SK-N-SH (cell line): ENCODE results near the gene FAM180B. TPM values are rescaled to one million over a fixed set of nuclear protein-coding genes. Genes with fewer than 3 reads are reported as not detected.

Experiments used
- CTCF ChIA-PET: fragments of 300-600, 350-600 bp; formaldehyde crosslinking; extraction: SDS; loops from one replicate; lab custom pipeline; 2021; lab: Yijun Ruan, JAX
- POLR2A ChIA-PET: fragments of 350-600 bp; sonication (Branson Sonifier 250); formaldehyde crosslinking; extraction: SDS; loops from one replicate; lab custom pipeline; 2020; ENCODE audit warnings: antibody characterized with exemption, inconsistent platforms; lab: Yijun Ruan, JAX
- DNase-seq: peaks from one replicate; pipeline ENCODE4 v3.0.0; 2012
- H2AFZ ChIP-seq: fragments of 200-600 bp; sonication (generic); 2 replicates; pipeline ENCODE4 v1.8.1; 2016; ENCODE audit warnings: antibody characterized with exemption, mild to moderate bottlenecking, low read depth
- H3F3A ChIP-seq: fragments of 200-600 bp; sonication (generic); replicated peaks from 2 replicates; pipeline ENCODE3; 2016; ENCODE audit warnings: antibody characterized with exemption, mild to moderate bottlenecking; ENCODE audit not compliant: insufficient read depth
- H3K27ac ChIP-seq, 2 experiments: fragments of 200-500 bp in 1 of 2; fragments of 200-600 bp in 1 of 2; sonication (Bioruptor generic) in 1 of 2; sonication (generic), shearing (Covaris generic) in 1 of 2; 2 replicates each; pipeline versions ENCODE4 v1.5.1 to v1.6.1; 2014 to 2016; ENCODE audit warnings: low read depth in 2 of 2, inconsistent platforms in 1 of 2, low read length in 1 of 2, mild to moderate bottlenecking in 1 of 2, mixed read lengths in 1 of 2
- H3K27me3 ChIP-seq: fragments of 200-600 bp; sonication (generic), shearing (Covaris generic); 2 replicates; pipeline ENCODE4 v1.6.1; 2016; ENCODE audit warnings: mixed run types; ENCODE audit not compliant: insufficient read depth
- H3K36me3 ChIP-seq, 2 experiments: fragments of 200-500 bp in 1 of 2; fragments of 200-600 bp in 1 of 2; sonication (Bioruptor generic) in 1 of 2; sonication (generic) in 1 of 2; replicated peaks in 1 of 2; 2 replicates each; pipeline versions ENCODE3 to v1.5.1; 2014 to 2016; ENCODE audit warnings: low read length in 1 of 2, mild to moderate bottlenecking in 1 of 2; ENCODE audit not compliant: insufficient read depth in 2 of 2, control insufficient read depth in 1 of 2
- H3K4me1 ChIP-seq, 2 experiments: fragments of 200-500 bp in 1 of 2; fragments of 200-600 bp in 1 of 2; sonication (Bioruptor generic) in 1 of 2; sonication (generic), shearing (Covaris generic) in 1 of 2; 2 replicates each; pipeline versions ENCODE4 v1.5.1 to v1.6.1; 2014 to 2016; ENCODE audit warnings: low read depth in 1 of 2, low read length in 1 of 2, mixed run types in 1 of 2; ENCODE audit not compliant: insufficient read depth in 2 of 2, control insufficient read depth in 1 of 2
- H3K4me2 ChIP-seq: fragments of 200-600 bp; sonication (generic), shearing (Covaris generic); 2 replicates; pipeline ENCODE4 v1.6.1; 2017; ENCODE audit warnings: mixed run types
- H3K4me3 ChIP-seq, 2 experiments: fragments of 200-500 bp in 1 of 2; fragments of 200-600 bp in 1 of 2; sonication (Bioruptor generic) in 1 of 2; sonication (generic), shearing (Covaris generic) in 1 of 2; 2 replicates each; pipeline versions ENCODE4 v1.5.1 to v1.8.1; 2014 to 2016; ENCODE audit warnings: low read depth in 2 of 2, inconsistent platforms in 1 of 2, low read length in 1 of 2, mild to moderate bottlenecking in 1 of 2, mixed read lengths in 1 of 2, moderate library complexity in 1 of 2
- H3K79me2 ChIP-seq: fragments of 200-600 bp; sonication (generic); 2 replicates; pipeline ENCODE4 v1.8.1; 2017; ENCODE audit warnings: mild to moderate bottlenecking; ENCODE audit not compliant: insufficient read depth
- H3K9ac ChIP-seq: fragments of 200-600 bp; sonication (generic); 2 replicates; pipeline ENCODE4 v1.6.1; 2017; ENCODE audit warnings: mixed run types
- H3K9me2 ChIP-seq: fragments of 200-600 bp; sonication (generic); 2 replicates; pipeline ENCODE4 v1.6.1; 2017; ENCODE audit warnings: mixed run types
- H3K9me3 ChIP-seq: fragments of 200-600 bp; sonication (generic); 2 replicates; pipeline ENCODE4 v1.6.1; 2017; ENCODE audit warnings: mixed run types, mild to moderate bottlenecking, moderate library complexity
- H4K20me1 ChIP-seq: fragments of 200-600 bp; sonication (generic); 2 replicates; pipeline ENCODE4 v1.6.1; 2017; ENCODE audit warnings: mild to moderate bottlenecking, mixed run types; ENCODE audit not compliant: insufficient read depth
- CHD2 ChIP-seq: fragments of 150-350 bp; IDR thresholded peaks from 2 replicates; pipeline ENCODE4 v1.6.1; 2018; ENCODE audit warnings: low read length; ENCODE audit not compliant: partially characterized antibody
- CTCF ChIP-seq: fragments of 200-600 bp; sonication (generic); IDR thresholded peaks from 2 replicates; pipeline ENCODE4 v1.6.1; 2017; ENCODE audit warnings: antibody characterized with exemption, mild to moderate bottlenecking, moderate library complexity
- ELF1 ChIP-seq: IDR thresholded peaks from 2 replicates; pipeline ENCODE4 v1.4.0; 2012
- EP300 ChIP-seq, 2 experiments: IDR thresholded peaks; 2 replicates each; pipeline versions ENCODE4 v1.4.0 to v1.6.1; 2012; ENCODE audit warnings: borderline replicate concordance in 1 of 2, low read depth in 1 of 2, low read length in 1 of 2
- FOSL2 ChIP-seq: IDR thresholded peaks from 2 replicates; pipeline ENCODE4 v1.4.0; 2012; ENCODE audit warnings: low read depth, mild to moderate bottlenecking, moderate library complexity, borderline replicate concordance
- GATA2 ChIP-seq: sonication (generic); formaldehyde crosslinking; IDR thresholded peaks from 2 replicates; pipeline ENCODE4 v1.5.0; 2020; ENCODE audit warnings: mild to moderate bottlenecking, missing genetic modification reagents
- IRF3 ChIP-seq: fragments of 150-350 bp; IDR thresholded peaks from 2 replicates; pipeline ENCODE4 v1.6.1; 2016; ENCODE audit warnings: mild to moderate bottlenecking, low read depth, low read length
- MAX ChIP-seq: IDR thresholded peaks from 2 replicates; pipeline ENCODE4 v1.4.0; 2012; ENCODE audit warnings: low read depth
- MEF2A ChIP-seq: IDR thresholded peaks from 2 replicates; pipeline ENCODE4 v1.4.0; 2012; ENCODE audit warnings: low read depth, borderline replicate concordance
- MXI1 ChIP-seq: IDR thresholded peaks from 2 replicates; pipeline ENCODE4 v1.6.1; 2012; ENCODE audit warnings: mild to moderate bottlenecking, low read depth, low read length, improper control_type of control experiment
- NRF1 ChIP-seq: IDR thresholded peaks from 2 replicates; pipeline ENCODE4 v1.6.1; 2012; ENCODE audit warnings: low read depth, mild to moderate bottlenecking, low read length
- POLR2AphosphoS5 ChIP-seq: IDR thresholded peaks from 2 replicates; pipeline ENCODE4 v1.6.1; 2012; ENCODE audit warnings: low read depth, low read length
- SIN3A ChIP-seq: IDR thresholded peaks from 2 replicates; pipeline ENCODE4 v1.6.1; 2012; ENCODE audit warnings: low read depth, mild to moderate bottlenecking, low read length, moderate library complexity, borderline replicate concordance
- TEAD4 ChIP-seq: IDR thresholded peaks from 2 replicates; pipeline ENCODE4 v1.4.0; 2012; ENCODE audit warnings: mild to moderate bottlenecking, borderline replicate concordance; ENCODE audit not compliant: insufficient read depth
- USF1 ChIP-seq: IDR thresholded peaks from 2 replicates; pipeline ENCODE4 v1.4.0; 2012; ENCODE audit warnings: low read depth, borderline replicate concordance
- USF2 ChIP-seq: fragments of 150-350 bp; IDR thresholded peaks from 2 replicates; pipeline ENCODE4 v1.6.1; 2017; ENCODE audit warnings: antibody characterized with exemption, low read length, low read depth, borderline replicate concordance
- YY1 ChIP-seq: IDR thresholded peaks from 2 replicates; pipeline ENCODE4 v1.4.0; 2012; ENCODE audit warnings: low read depth, mild to moderate bottlenecking
- ZBTB33 ChIP-seq: IDR thresholded peaks from 2 replicates; pipeline ENCODE4 v1.4.0; 2012; ENCODE audit warnings: low read depth, borderline replicate concordance
- WGBS: methylation state at CpG from one replicate; pipeline ENCODE4 v1.1.6; 2017; ENCODE audit warnings: low lambda C conversion rate; 5-methylcytosine and 5-hydroxymethylcytosine counted together
- polyA plus RNA-seq, 3 experiments: library from polyadenylated mRNA; depleted of rRNA; stranded (reverse); fragments of >200 nt; gene quantifications; 2 replicates each; pipeline ENCODE4 v1.2.3, GENCODE V29; 2012

The FAM180B gene
- polyA plus RNA-seq, 1 of the 3 experiments (the other 2 are of a cell fraction), result not detected

- ChIA-PET CTCF (interaction anchor here (0.8 kb wide), 1 partner anchor 12 kb away, joined by 3 read pairs; no protein-coding TSS in a partner anchor), POLR2A (interaction anchor here (0.9 kb wide), 1 partner anchor 11 kb away, joined by 4 read pairs; no protein-coding TSS in a partner anchor)
- Histone ChIP-seq H3K27me3 (no peaks in the 10 kb centered on the region), H3K9me2 (no peaks in the 10 kb centered on the region), H3K4me1 (peaks cover 0 to 52% of the 10 kb centered on the region in 2 experiments; a peak in 3 of 4 replicates), H3K36me3 (peaks cover 0 to 18% of the 10 kb centered on the region in 2 experiments), H2AFZ (no peak overlapping the region), H3K4me2 (peak overlapping the region; percentile 61; the same call in 1 of the 2 replicates), H3K9ac (no peak overlapping the region), H3K79me2 (peaks cover 99% of the 10 kb centered on the region), H3F3A (peaks cover 52% of the 10 kb centered on the region), H3K4me3 (peak overlapping the region in 1 of 2 experiments; percentile 14; a peak in 1 of 4 replicates), H4K20me1 (peaks cover 98% of the 10 kb centered on the region), H3K27ac (peak overlapping the region in 1 of 2 experiments; percentile 70; a peak in 2 of 4 replicates), H3K9me3 (no peaks in the 10 kb centered on the region)
- no peak for DNase-seq
- TF ChIP-seq CHD2 (no peak), ZBTB33 (no peak), USF1 (no peak), CTCF (no peak), ELF1 (no peak), MEF2A (no peak), USF2 (no peak), GATA2 (CRISPR knock-in tag) (no peak), EP300 (IDR thresholded peaks at IDR 0.05; ENCODE audit: borderline replicate concordance in 1 of 2, low read depth in 1 of 2, low read length in 1 of 2) (no peak), YY1 (no peak)
- 94% methylated on average over 2 of the region's 2 CpGs for WGBS
Observed at GRCh38 chr11:47541070-47541469, 45.4 kb upstream of the FAM180B start.

GRCh38 chr11:47545298-47545697 lies 41.2 kb upstream of the FAM180B start:
- POLR2A ChIA-PET, result no interaction called here
- H4K20me1 ChIP-seq, result peaks cover 98% of the 10 kb centered on the region
- no peak overlapping the region for H3K4me2 ChIP-seq
- peaks cover 0 to 25% of the 10 kb centered on the region in 2 experiments for H3K36me3 ChIP-seq
- DNase-seq, result no peak
- no peak overlapping the region for H3K27ac ChIP-seq
- no peak overlapping the region for H3K4me3 ChIP-seq
- H3K27me3 ChIP-seq, result no peaks in the 10 kb centered on the region
- CTCF ChIA-PET, result no interaction called here
- H3F3A ChIP-seq, result peaks cover 36% of the 10 kb centered on the region
- peaks cover 100% of the 10 kb centered on the region for H3K79me2 ChIP-seq
- H3K4me1 ChIP-seq, result peaks cover 2 to 32% of the 10 kb centered on the region in 2 experiments; a peak in 2 of 4 replicates
- WGBS, result 97% methylated on average over 6 of the region's 6 CpGs
- H2AFZ ChIP-seq, result no peak overlapping the region
- H3K9ac ChIP-seq, result no peak overlapping the region
- H3K9me3 ChIP-seq, result no peaks in the 10 kb centered on the region
- H3K9me2 ChIP-seq, result no peaks in the 10 kb centered on the region
- TF ChIP-seq FOSL2, result no peak
- no peak for TF ChIP-seq MAX
- no peak for TF ChIP-seq NRF1
- TF ChIP-seq POLR2AphosphoS5, result no peak
- TF ChIP-seq MXI1, result no peak
- no peak for TF ChIP-seq MEF2A
- no peak for TF ChIP-seq USF1
- no peak for TF ChIP-seq IRF3
- no peak for TF ChIP-seq TEAD4
- no peak for TF ChIP-seq SIN3A
- no peak for TF ChIP-seq YY1
